Ovary (tissue), 9 donors: ENCODE results near the gene MT3. TPM values are rescaled to one million over a fixed set of nuclear protein-coding genes. Genes with fewer than 3 reads are reported as not detected.

Source experiments
- DNase-seq, 5 donors: peaks; one replicate each; pipeline ENCODE4 v3.0.0-alpha.2; 2019 to 2020
- H3K27ac ChIP-seq, 2 donors: fragments of 200-600 bp; one replicate each; pipeline versions ENCODE4 v1.5.1 to v1.8.0; 2019 to 2022
- H3K27me3 ChIP-seq: fragments of 200-600 bp; one replicate; pipeline ENCODE4 v1.8.0; 2022
- H3K36me3 ChIP-seq: fragments of 200-600 bp; sonication (generic); one replicate; pipeline ENCODE4 v1.5.1; 2019
- H3K4me1 ChIP-seq: one replicate; pipeline ENCODE4 v1.8.1; 2013; ENCODE audit warnings: mild to moderate bottlenecking, moderate library complexity; ENCODE audit not compliant: insufficient read depth
- H3K4me3 ChIP-seq: fragments of 200-600 bp; sonication (generic); one replicate; pipeline ENCODE4 v1.5.1; 2017
- H3K9me3 ChIP-seq, 2 donors: fragments of 200-600 bp in 1 of 2; sonication (generic) in 1 of 2; one replicate each; pipeline versions ENCODE4 v1.5.1 to v1.8.1; 2013 to 2019; ENCODE audit warnings: mild to moderate bottlenecking in 1 of 2, moderate library complexity in 1 of 2
- CTCF ChIP-seq, 3 donors: fragments of 450-650 bp in 2 of 3; fragments of 200-600 bp in 1 of 3; IDR thresholded peaks; one replicate each; pipeline versions ENCODE4 v1.5.1 to v1.8.0; 2016 to 2022; ENCODE audit warnings: antibody characterized with exemption in 3 of 3, mild to moderate bottlenecking in 1 of 3
- EP300 ChIP-seq: sonication (generic); formaldehyde crosslinking; IDR thresholded peaks from one replicate; pipeline ENCODE4 v1.6.1; 2017; ENCODE audit warnings: antibody characterized with exemption
- POLR2A ChIP-seq: fragments of 450-650 bp; IDR thresholded peaks from one replicate; pipeline ENCODE4 v1.6.1; 2017; ENCODE audit warnings: antibody characterized with exemption, mild to moderate bottlenecking, moderate library complexity
- WGBS, 3 donors: extraction: QIAGEN DNeasy Blood & Tissue Kit in 1 of 3; methylation state at CpG; one replicate each; pipeline versions ENCODE4 v1.1.5 to v1.1.7; 2013 to 2017; 5-methylcytosine and 5-hydroxymethylcytosine counted together
- intact Hi-C, 4 donors: fragments of 100-400 bp; cut with DNase I; formaldehyde crosslinking; loops; one replicate each; pipeline versions ENCODE4 v1.11.0 to v1.15.1; 2022 to 2023
- polyA plus RNA-seq, 2 donors: library from polyadenylated mRNA; stranded (reverse); fragments of 200-250 nt in 1 of 2; fragments of 350-450 nt in 1 of 2; fragmentation: Illumina TruSeq in 1 of 2; extraction: RNeasy Lipid Tissue Mini Kit (QIAGEN cat#74804) in 1 of 2; gene quantifications; one replicate each; pipeline ENCODE4 v1.2.3, GENCODE V29; 2013 to 2014
- total RNA-seq, 7 donors: library from RNA; depleted of rRNA in 2 of 7; stranded (reverse); fragments of >200 nt in 2 of 7; fragmentation: NEBNext Ultra II Directional in 3 of 7; extraction: Animal tissue kit (Norgen Biotek cat#: 25700) in 3 of 7; gene quantifications; one replicate each; pipeline versions ENCODE4 v1.1.0 to v1.2.4, GENCODE V29; 2016 to 2023
- donor health status: DM: no; HTN: no; CAD: no; lungs with moderate emphysema.
- donor health status: DM: no; HTN: no; CAD: no.
- donor health status: Bipolar disorder and iron deficiency.
- donor health status: DM: yes; HTN: yes; CAD: no.
- donor health status: DM: no; HTN: no; CAD: no.
- donor health status: DM: yes; HTN: yes; CAD: no.

The MT3 gene
- total and polyA plus RNA-seq, 9 donors, result 0.53 to 4.8 (median 1.4) TPM; not detected in 3

GRCh38 chr16:56637814-56638750, 48.8 kb downstream of the MT3 start, which contains the start of gene MT1A:
MT1A (plus strand) TSS chr16:56638666; CDS start chr16:56638739, 73 bp downstream.
- no peaks in the 10 kb centered on the region for H3K9me3 ChIP-seq
- intact Hi-C loops, result no loop called here
- no peaks in the 10 kb centered on the region for H3K27me3 ChIP-seq
- no peaks in the 10 kb centered on the region for H3K36me3 ChIP-seq
- WGBS, 3 donors, result 7 to 18% (median 14%) methylated on average over 58 to 68 of the region's 68 CpGs
- peak in 4 of 5 donors; percentile 33 to 77 (median 68) for DNase-seq
- H3K27ac ChIP-seq, result no peak within 1 kb of the TSS
- peaks cover 9% of the 10 kb centered on the region for H3K4me1 ChIP-seq
- H3K4me3 ChIP-seq, result peak within 1 kb of the TSS; percentile 27
- TF ChIP-seq EP300, result peak; percentile 39
- peak; percentile 32 for TF ChIP-seq POLR2A
- TF ChIP-seq CTCF (IDR thresholded peaks at IDR 0.05), result no peak

- TF ChIP-seq POLR2A (no peak), CTCF (IDR thresholded peaks at IDR 0.05) (no peak), EP300 (no peak)
- no peak for DNase-seq
- Histone ChIP-seq H3K4me1 (peaks cover 11% of the 10 kb centered on the region), H3K4me3 (no peak overlapping the region), H3K27ac (no peak overlapping the region), H3K9me3 (no peaks in the 10 kb centered on the region), H3K27me3 (no peaks in the 10 kb centered on the region), H3K36me3 (no peaks in the 10 kb centered on the region)
- WGBS, 3 donors, result 63 to 81% (median 81%) methylated on average over 1 of the region's 1 CpG
- intact Hi-C loops, result no loop called here
These were observed 49.7 kb downstream of the MT3 start for GRCh38 chr16:56639045-56639444.

- intact Hi-C loops, result no loop called here
- Histone ChIP-seq H3K4me1 (peaks cover 11% of the 10 kb centered on the region), H3K36me3 (no peaks in the 10 kb centered on the region), H3K4me3 (no peak overlapping the region), H3K27me3 (no peaks in the 10 kb centered on the region), H3K27ac (no peak overlapping the region), H3K9me3 (no peaks in the 10 kb centered on the region)
- TF ChIP-seq POLR2A (no peak), EP300 (no peak), CTCF (IDR thresholded peaks at IDR 0.05) (no peak)
- WGBS, 3 donors, result 79 to 91% (median 87%) methylated on average over 1 of the region's 1 CpG
- DNase-seq, result no peak
These were observed 50.7 kb downstream of the MT3 start for GRCh38 chr16:56640076-56640475.

Other genes with a start within 250 kb of the MT3 start
- 100 to 1,000 TPM; 103 to 130 (median 116) TPM for gene AMFR, start 164.0 kb upstream of the MT3 start, total RNA-seq
- 10 to 100 TPM; 94.1 to 97.8 TPM for gene AMFR, start 164.0 kb upstream of the MT3 start, polyA plus RNA-seq
- 100 to 1,000 TPM in 5 of 7 donors, 10 to 100 TPM in 2; 46.0 to 163 (median 130) TPM for gene NUDT21, start 138.2 kb upstream of the MT3 start, total RNA-seq
- gene NUDT21, start 138.2 kb upstream of the MT3 start, polyA plus RNA-seq, result 10 to 100 TPM; 40.8 to 64.7 TPM
- gene OGFOD1, start 138.0 kb upstream of the MT3 start, total RNA-seq, result 10 to 100 TPM in 6 of 7 donors, 1 to 10 TPM in 1; 8.1 to 45.2 (median 28.9) TPM
- 10 to 100 TPM; 12.2 to 36.4 TPM for gene OGFOD1, start 138.0 kb upstream of the MT3 start, polyA plus RNA-seq
- gene BBS2, start 69.5 kb upstream of the MT3 start, total RNA-seq, result 10 to 100 TPM; 50.4 to 86.2 (median 67.1) TPM
- gene BBS2, start 69.5 kb upstream of the MT3 start, polyA plus RNA-seq, result 10 to 100 TPM; 47.9 to 81.0 TPM
- not detected for gene MT4, start 24.5 kb upstream of the MT3 start, total RNA-seq
- not detected for gene MT4, start 24.5 kb upstream of the MT3 start, polyA plus RNA-seq
- gene MT2A, start 19.1 kb downstream of the MT3 start, total RNA-seq, result 100 to 1,000 TPM in 5 of 7 donors, 10 to 100 TPM in 2; 88.0 to 679 (median 136) TPM
- gene MT2A, start 19.1 kb downstream of the MT3 start, polyA plus RNA-seq, result 100 to 1,000 TPM in 1 of 2 donors, 10 to 100 TPM in 1; 16.1 to 250 TPM
- 100 to 1,000 TPM in 3 of 7 donors, 10 to 100 TPM in 4; 16.1 to 867 (median 65.3) TPM for gene MT1E, start 36.3 kb downstream of the MT3 start, total RNA-seq
- gene MT1E, start 36.3 kb downstream of the MT3 start, polyA plus RNA-seq, result 10 to 100 TPM; 65.1 to 93.4 TPM
- gene MT1M, start 43.1 kb downstream of the MT3 start, total RNA-seq, result 10 to 100 TPM in 2 of 7 donors, 1 to 10 TPM in 4, under 1 TPM in 1; 0.66 to 23.2 (median 7.4) TPM
- 1 to 10 TPM; 1.4 to 7.9 TPM for gene MT1M, start 43.1 kb downstream of the MT3 start, polyA plus RNA-seq
- gene MT1A, start 49.1 kb downstream of the MT3 start, total RNA-seq, result 10 to 100 TPM in 2 of 7 donors, 1 to 10 TPM in 4, not detected in 1; 1.3 to 61.0 (median 7.4) TPM
- 10 to 100 TPM in 1 of 2 donors, 1 to 10 TPM in 1; 1.3 to 13.8 TPM for gene MT1A, start 49.1 kb downstream of the MT3 start, polyA plus RNA-seq
- gene MT1B, start 62.4 kb downstream of the MT3 start, total RNA-seq, result not detected
- not detected for gene MT1B, start 62.4 kb downstream of the MT3 start, polyA plus RNA-seq
- gene MT1F, start 68.4 kb downstream of the MT3 start, total RNA-seq, result 10 to 100 TPM in 1 of 7 donors, 1 to 10 TPM in 4, under 1 TPM in 1, not detected in 1; 0.73 to 76.3 (median 2.6) TPM
- 1 to 10 TPM; 3.6 to 4.6 TPM for gene MT1F, start 68.4 kb downstream of the MT3 start, polyA plus RNA-seq
- gene MT1G, start 78.5 kb downstream of the MT3 start, total RNA-seq, result 1 to 10 TPM in 4 of 7 donors, not detected in 3; 1.0 to 6.9 (median 4.8) TPM
- gene MT1G, start 78.5 kb downstream of the MT3 start, polyA plus RNA-seq, result 1 to 10 TPM in 1 of 2 donors, under 1 TPM in 1; 1.00 to 3.3 TPM
- gene MT1H, start 80.3 kb downstream of the MT3 start, total RNA-seq, result under 1 TPM in 1 of 7 donors, not detected in 6; 0.79 TPM
- gene MT1H, start 80.3 kb downstream of the MT3 start, polyA plus RNA-seq, result not detected
- 1,000 to 10,000 TPM in 1 of 7 donors, 100 to 1,000 TPM in 3, 10 to 100 TPM in 3; 30.0 to 1,106 (median 141) TPM for gene MT1X, start 92.9 kb downstream of the MT3 start, total RNA-seq
- 100 to 1,000 TPM in 1 of 2 donors, 10 to 100 TPM in 1; 10.0 to 185 TPM for gene MT1X, start 92.9 kb downstream of the MT3 start, polyA plus RNA-seq
- gene NUP93, start 140.6 kb downstream of the MT3 start, total RNA-seq, result 10 to 100 TPM; 26.1 to 53.9 (median 42.7) TPM
- gene NUP93, start 140.6 kb downstream of the MT3 start, polyA plus RNA-seq, result 10 to 100 TPM; 24.1 to 43.2 TPM